Measurements from ENCODE around the gene MRPL33. TPM values are rescaled to one million over a fixed set of nuclear protein-coding genes. Genes with fewer than 3 reads are reported as not detected.

Gene MRPL33
- 292 to 519 TPM (median 317 TPM) in 5 replicates for total RNA-seq (2022; extraction: Qiagen RNA extraction; ENCODE audit: low read depth)

DNA sequence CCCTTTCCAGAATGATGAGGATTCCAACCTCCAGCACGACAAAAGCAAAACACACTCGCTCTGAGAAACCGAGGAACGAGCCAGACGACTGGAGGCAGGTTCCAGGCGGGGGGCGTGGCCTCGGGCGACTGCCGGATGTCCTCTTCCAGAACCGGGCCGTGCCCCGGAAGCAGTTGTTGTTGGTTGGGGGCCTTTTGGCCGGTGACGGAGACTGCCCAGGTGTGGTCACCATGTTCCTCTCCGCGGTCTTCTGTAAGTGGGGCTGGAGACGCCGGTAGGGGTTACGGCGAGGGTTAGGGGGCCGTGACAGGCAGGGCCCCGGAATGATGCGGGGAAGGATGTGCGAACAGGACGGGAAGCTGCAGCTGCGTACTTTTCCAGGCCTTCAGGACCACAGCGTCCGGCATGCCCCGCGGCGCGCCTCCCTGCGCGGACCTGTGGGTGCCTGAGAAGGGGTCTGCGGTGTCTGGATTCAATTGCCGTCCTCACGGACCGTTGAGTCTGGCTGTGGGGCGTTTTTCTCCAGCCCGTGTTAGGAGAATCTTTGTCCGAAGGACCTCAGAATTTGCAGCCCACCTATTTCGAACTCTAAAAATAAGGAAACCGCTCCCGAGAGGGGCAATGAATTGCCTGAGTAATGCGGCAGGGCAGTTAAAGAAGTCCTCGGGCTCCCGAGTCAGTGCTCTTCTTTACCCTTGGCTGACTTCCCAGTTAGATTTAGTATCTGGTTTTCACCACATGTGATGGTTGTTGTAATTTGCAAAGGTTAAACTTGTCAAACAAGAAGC is at the start of gene MRPL33:
MRPL33 (plus strand) TSS at position 172 of the 788 bp plus-strand sequence; CDS start at position 231, 59 bp downstream.

Other genes starting within 250 kb of the MRPL33 start
- gene ZNF512, start 188.7 kb upstream of the MRPL33 start, total RNA-seq (2022; extraction: Qiagen RNA extraction; ENCODE audit: low read depth) = 13.6 to 18.2 TPM (median 16.8 TPM) in 5 replicates
- gene CCDC121, start 142.7 kb upstream of the MRPL33 start, total RNA-seq (2022; extraction: Qiagen RNA extraction; ENCODE audit: low read depth) = 3.1 to 3.7 TPM (median 3.5 TPM) in 5 replicates
- 54.6 to 60.9 TPM (median 57.7 TPM) in 5 replicates for gene GPN1, start 142.7 kb upstream of the MRPL33 start, total RNA-seq (2022; extraction: Qiagen RNA extraction; ENCODE audit: low read depth)
- gene SUPT7L, start 108.1 kb upstream of the MRPL33 start, total RNA-seq (2022; extraction: Qiagen RNA extraction; ENCODE audit: low read depth) = 27.2 to 35.0 TPM (median 33.3 TPM) in 5 replicates
- 28.9 to 38.0 TPM (median 32.9 TPM) in 5 replicates for gene SLC4A1AP, start 107.8 kb upstream of the MRPL33 start, total RNA-seq (2022; extraction: Qiagen RNA extraction; ENCODE audit: low read depth)
- gene RBKS, start 118.7 kb downstream of the MRPL33 start, total RNA-seq (2022; extraction: Qiagen RNA extraction; ENCODE audit: low read depth) = 6.7 to 8.4 TPM (median 7.8 TPM) in 5 replicates
- 42.4 to 48.1 TPM (median 44.6 TPM) in 5 replicates for gene BABAM2, start 119.0 kb downstream of the MRPL33 start, total RNA-seq (2022; extraction: Qiagen RNA extraction; ENCODE audit: low read depth)

Data from A549 treated with CpdA at 1 μM for 4 hours (cell line).